Skin epidermis (tissue), 12 donors: ENCODE results near the gene ADAT1.

ENCODE experiments used
- H3K27ac ChIP-seq, 21 experiments: fragments of 200-600 bp; sonication (generic) in 11 of 21; one replicate each; pipeline ENCODE4 v1.5.0; 2020; ENCODE audit warnings: mild to moderate bottlenecking in 3 of 21, inconsistent platforms in 2 of 21, moderate library complexity in 2 of 21
- H3K4me3 ChIP-seq, 7 experiments: fragments of 200-600 bp; sonication (generic) in 2 of 7; one replicate each; pipeline ENCODE4 v1.5.0; 2020; ENCODE audit warnings: inconsistent platforms in 2 of 7, mild to moderate bottlenecking in 2 of 7, moderate library complexity in 1 of 7

ADAT1 gene

DNA sequence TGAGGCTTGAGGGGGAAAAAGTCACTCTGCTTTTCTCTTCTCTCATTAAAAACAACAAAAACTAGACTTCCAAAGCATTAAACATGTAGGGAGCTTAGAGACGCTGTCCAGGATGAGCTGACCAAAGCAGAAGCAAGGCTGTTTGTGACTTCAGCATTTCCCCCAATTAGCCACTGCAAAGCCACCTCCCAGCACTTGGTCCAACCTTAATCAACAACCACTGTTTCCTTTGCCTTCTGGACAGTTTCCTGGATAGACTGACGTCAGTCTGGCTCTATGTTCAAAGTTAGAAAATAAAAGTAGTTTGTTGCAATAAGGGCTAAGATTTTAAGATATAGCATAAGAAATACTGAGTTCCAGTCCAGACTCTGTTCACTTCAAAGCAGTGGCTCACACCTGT is 70.1 kb downstream of the ADAT1 start:
- no peak overlapping the region for H3K27ac ChIP-seq
- H3K4me3 ChIP-seq: no peak overlapping the region

DNA sequence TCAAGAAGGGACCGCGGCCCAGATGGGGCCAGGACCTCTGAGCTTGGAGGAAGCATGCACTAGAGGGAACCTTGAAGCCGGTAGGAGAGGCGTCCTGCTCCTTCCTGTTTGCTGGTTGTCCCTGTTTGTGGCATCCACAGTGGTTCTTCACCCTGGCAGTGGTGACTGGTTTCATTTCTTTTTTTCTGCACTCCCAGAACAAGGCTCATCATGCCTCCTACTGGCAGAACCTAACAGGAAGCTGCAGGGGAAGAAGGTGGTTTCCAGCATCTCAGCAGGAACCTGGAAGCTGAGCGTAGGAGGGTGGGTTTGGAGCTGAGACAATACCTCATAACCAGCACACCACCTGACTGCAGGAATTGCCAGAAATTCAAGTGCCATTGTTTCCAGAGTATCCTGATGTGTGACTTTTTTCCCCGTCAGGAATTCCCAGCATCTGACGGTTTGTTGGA is 72.8 kb downstream of the ADAT1 start:
- Histone ChIP-seq H3K4me3 (peak overlapping the region in 1 of 7 experiments; percentile 5), H3K27ac (peak overlapping the region in 10 of 21 experiments; percentile 6 to 64 (median 46))
